Activated effector memory CD4-positive, alpha-beta T cell treated with Interleukin-2 at 50 U/mL for 16 hours (primary cell): ENCODE data around the gene HS6ST3.
"Not testable (repeated sequence)": the region's sequence is repeated elsewhere in the genome, so short reads cannot be mapped to it uniquely, and the experiment has no call there.

Experiments used
- DNase-seq: peaks from one replicate; pipeline ENCODE4 v3.0.0-alpha.2; 2020

The HS6ST3 gene

GRCh38 chr13:96089749-96090239 is at the start of gene HS6ST3:
HS6ST3 (plus strand) TSS chr13:96090107.
- no peak for DNase-seq

DNA sequence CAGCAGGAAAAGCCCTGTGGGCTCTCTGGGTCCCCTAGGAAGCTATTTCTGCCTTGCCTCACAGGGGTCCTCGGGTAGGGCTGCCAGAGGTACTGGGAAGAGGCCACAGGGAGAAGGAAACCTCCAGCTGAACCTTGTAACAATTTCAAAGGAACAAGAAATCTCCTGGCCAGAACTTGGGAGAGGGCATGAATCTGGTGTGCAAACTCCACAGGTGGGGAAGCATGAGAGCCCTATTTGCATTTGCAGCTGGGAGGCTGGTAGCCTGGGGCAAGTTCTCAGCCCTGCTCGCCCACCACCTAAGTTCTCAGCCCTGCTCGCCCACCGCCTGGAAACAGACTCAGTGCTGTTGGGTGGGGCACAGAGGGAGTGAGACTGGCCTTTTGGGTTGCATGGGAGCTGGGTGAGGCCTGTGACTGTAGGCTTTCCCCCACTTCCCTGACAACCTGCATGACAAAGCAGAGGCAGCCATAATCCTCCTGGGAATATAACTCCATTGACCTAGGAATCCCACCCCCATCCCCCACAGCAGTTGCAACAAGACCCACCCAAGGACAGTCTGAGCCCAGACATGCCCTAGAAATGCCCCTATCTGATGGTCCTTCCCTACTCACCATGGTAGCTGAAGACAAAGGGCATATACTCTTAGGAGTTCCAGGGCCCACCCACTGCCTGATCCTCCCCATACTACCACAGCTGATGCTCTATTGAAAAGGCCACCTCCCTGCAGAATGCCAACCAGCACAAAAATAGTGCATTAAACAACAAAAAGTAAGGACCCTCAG is 48.4 kb upstream of the HS6ST3 start:
- DNase-seq = no peak

GRCh38 chr13:96044238-96044637 is 45.7 kb upstream of the HS6ST3 start:
- no peak for DNase-seq

DNA sequence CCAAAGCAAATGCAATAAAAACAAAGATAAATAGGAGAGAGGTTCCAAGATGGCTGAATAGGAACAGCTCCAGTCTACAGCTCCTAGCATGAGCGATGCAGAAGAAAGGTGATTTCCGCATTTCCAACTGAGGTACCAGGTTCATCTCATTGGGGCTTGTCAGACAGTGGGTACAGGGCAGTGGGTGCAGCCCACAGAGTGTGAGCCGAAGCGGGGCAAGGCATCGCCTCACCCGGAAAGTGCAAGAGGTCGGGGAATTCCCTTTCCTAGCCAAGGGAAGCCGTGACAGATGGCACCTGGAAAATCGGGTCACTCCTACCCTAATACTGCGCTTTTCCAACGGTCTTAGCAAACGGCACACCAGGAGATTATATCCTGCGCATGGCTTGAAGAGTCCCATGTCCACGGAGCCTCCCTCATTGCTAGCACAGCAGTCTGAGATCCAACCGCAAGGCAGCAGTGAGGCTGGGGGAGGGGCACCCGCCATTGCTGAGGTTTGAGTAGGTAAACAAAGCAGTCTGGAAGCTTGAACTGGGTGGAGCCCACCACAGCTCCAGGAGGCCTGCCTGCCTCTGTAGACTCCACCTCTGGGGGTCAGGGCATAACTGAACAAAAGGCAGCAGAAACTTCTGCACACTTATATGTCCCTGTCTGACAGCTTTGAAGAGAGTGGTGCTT is 43.3 kb upstream of the HS6ST3 start:
- DNase-seq = not testable (repeated sequence)

DNA sequence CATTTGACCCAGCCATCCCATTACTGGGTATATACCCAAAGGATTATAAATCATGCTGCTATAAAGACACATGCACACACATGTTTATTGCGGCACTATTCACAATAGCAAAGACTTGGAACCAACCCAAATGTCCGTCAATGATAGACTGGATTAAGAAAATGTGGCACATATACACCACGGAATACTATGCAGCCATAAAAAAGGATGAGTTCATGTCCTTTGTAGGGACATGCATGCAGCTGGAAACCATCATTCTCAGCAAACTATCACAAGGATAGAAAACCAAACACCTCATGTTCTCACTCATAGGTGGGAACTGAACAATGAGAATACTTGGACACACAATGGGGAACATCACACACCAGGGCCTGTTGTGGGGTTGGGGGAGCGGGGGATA is 39.0 kb upstream of the HS6ST3 start:
- DNase-seq = not testable (repeated sequence)

DNA sequence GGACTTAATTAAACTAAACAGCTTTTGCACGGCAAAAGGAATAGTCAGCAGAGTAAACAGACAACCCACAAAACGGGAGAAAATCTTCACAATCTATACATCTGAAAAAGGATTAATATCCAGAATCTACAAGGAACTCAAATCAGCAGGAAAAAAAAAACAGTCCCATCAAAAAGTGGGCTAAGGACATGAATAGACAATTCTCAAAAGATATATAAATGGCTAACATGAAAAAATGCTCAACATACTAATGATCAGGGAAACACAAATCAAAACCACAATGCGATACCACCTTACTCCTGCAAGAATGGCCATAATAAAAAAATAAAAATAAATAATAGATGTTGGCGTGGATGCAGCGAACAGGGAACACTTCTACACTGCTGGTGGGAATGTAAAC is 38.4 kb upstream of the HS6ST3 start:
- DNase-seq = not testable (repeated sequence)

GRCh38 chr13:96051946-96052345 is 38.0 kb upstream of the HS6ST3 start:
- DNase-seq = not testable (repeated sequence)

- no peak for DNase-seq
Measured at GRCh38 chr13:96052656-96053002, 37.3 kb upstream of the HS6ST3 start.

DNA sequence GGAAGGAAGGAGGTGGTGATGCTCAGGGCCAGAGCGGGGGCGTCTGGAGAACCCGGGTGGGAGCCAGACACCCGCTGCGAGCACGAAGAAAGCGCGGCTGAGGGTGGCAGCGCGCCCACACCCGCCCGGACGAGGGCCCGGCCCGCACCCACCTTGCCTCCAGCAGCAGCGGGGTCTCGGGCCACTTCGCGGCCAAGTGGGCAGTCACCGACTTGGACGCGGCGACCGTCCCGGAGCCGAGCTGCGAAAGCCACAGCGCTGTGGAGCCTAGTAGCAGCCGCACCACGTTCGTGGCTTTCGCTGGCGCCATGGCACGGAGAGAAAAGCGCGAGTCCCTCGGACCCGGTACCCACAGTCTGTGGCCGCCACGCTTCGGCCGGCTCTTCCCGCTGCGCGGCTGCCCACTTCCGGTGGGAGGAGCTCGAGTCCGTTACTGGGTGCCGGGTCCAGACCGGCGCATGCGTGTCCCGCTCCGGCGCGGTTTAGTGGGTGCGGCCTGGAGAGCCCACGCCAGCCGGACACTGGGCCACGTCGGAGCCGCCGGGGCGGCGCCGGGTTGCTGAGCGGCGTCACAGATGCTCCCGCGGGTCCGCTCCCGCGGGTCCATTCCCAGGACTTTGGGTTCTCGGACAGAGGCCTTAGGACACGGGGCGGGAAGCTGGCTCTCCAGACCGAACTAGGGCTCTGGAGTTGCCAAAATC is 36.8 kb upstream of the HS6ST3 start, which contains the start of gene UGGT2:
TSS of gene UGGT2 (minus strand) at position 399 of the 701 bp plus-strand sequence. CDS start at position 310, 89 bp downstream.
- DNase-seq = no peak

- DNase-seq = no peak
Measured at GRCh38 chr13:96065849-96066248, 24.1 kb upstream of the HS6ST3 start.

- no peak for DNase-seq
Measured at GRCh38 chr13:96068729-96069128, 21.2 kb upstream of the HS6ST3 start.

DNA sequence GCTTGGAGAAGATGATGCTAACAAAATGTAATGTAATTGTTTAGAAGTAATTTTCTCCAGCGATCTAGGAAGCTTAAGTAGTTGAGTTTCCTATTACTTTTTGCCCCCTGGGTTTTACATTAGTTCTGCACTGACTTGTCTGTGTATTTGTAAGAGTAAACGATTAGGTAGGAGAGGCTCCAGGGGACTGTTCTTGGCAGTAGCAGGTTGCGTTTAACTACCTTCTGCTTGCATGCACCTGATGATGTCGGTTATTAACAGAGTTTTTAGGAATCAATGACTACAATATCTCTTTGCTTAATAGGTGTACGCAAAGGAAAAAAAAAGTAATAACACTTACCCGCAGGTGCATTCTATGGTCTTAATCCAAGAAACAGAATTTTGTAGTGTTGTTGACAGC is 18.4 kb upstream of the HS6ST3 start:
- DNase-seq = no peak

- DNase-seq = no peak
Measured at GRCh38 chr13:96072392-96072791, 17.5 kb upstream of the HS6ST3 start.

DNA sequence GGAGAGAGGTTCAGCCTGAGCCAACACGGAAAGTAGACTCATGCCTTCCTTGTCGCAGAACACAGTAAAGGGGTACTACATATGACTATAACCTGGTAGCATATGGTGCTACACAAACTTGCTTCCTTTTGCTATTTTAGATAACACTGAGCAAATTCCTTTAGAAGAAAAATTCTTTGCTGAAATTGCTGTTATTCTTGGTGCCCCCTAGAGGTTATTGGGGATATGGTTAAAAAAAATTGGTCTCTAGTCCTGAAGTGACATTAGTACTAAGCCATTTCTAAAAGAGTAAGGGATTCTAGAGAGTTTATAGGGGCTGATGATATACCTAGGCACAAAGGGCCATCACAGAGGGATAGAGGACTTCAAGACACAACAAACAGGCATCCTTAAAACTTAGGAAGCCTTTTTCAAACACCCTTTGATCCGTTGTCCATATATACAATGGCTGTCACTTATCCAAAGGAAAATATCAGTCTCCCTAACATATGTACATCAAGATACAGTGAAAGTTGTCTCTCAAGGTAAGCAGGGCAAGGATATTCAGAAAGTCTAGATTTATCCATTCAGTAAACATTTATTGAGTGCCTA is 13.9 kb upstream of the HS6ST3 start:
- no peak for DNase-seq

DNA sequence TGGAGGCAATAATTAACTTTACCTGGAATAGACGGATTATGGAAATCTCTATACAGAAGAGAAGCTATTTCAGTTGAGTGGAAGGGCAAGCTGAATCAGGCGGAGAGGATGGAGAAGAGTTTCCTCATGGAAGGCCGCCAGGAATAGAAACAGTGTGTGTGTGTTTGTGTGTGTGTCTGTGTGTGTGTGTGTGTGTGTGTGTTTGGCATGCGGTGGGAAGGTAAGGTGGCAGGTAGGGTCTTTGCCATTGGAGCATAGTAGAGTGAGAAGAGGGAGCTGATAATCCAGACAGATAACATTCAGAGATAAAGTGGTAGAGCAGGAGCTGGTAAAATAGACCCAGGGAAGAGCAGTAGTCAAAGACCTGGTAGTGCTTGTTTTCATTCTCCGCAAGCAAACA is 9.2 kb upstream of the HS6ST3 start:
- DNase-seq = no peak

GRCh38 chr13:96081888-96082287 is 8.0 kb upstream of the HS6ST3 start:
- DNase-seq = no peak

DNA sequence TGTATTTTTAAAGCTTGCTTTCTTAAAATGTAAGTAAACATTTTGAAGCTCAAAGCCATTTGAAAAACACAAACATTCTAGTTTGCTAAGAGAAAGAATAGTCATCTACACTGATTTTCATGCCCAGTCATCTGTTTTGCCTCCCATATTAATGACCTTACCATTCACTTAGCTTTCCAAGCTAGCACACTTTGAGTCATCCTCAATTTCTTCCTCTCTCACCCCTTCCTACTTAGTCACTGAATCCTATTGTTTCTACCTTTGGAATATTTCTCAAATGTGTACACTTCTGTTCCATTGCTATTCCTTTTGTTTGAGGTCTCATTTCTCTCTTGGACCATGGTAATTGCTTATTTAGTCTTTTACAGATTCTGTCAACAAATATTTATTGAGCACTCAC is 7.3 kb upstream of the HS6ST3 start:
- DNase-seq = no peak

- DNase-seq = no peak
Measured at GRCh38 chr13:96086736-96087135, 3.2 kb upstream of the HS6ST3 start.

DNA sequence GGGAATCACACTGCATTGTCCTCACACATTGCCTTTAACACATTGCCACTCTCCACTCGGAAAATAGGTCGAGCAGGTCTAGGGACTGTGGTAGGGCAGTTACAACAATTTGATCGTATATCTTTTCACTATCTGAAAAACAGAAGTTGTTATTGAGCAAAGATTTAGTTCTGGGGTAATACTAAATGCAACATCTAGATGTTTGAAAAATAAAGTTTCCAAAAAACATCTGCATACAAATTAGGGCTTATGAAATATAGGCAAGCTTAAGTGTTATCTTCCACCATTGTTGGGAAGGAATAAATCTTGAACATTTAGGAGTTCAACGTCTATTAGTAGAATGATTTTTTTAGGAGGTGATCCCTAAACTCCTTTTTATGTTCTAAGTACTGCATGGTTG is 768 bp upstream of the HS6ST3 start:
- no peak for DNase-seq

- DNase-seq = no peak
Measured at GRCh38 chr13:96090240-96091101, 564 bp downstream of the HS6ST3 start.

GRCh38 chr13:96091164-96092117 is 1.5 kb downstream of the HS6ST3 start:
- no peak for DNase-seq
